ENCODE results near the gene MIS18BP1.
A peak's percentile ranks its signal among the peaks of the same experiment; 100 is the strongest.

Gene MIS18BP1

DNA sequence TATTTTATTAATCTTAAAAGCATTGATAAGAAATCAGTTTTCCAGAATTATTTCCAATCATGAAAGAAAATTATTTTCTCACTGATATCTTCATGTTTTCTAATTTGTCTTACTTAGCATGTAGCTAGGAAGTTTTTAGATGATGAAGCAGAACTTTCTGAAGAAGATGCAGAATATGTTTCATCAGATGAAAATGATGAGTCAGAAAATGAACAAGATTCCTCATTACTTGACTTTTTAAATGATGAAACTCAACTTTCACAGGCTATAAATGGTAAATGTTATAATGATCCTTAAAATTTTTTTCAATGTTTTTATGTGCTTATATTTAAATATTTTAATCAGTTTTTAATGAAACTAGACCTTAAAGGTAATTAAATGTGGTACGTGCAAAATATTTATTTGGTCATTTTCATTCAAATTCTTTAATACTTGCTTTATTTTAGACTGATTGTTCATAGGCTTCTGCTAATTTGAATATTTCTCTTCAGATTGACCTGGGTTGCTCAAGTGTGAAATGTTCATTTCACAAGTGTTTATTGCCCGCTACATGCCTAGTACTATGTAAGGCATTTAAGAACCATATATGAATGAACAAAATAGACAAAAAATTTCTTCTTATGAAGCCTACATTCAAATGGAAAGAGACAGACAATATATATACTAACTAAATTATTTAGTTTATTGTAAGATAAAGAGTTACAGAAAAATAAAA, 67.7 kb downstream of the MIS18BP1 start:
- no peak for TF ChIP-seq CTCF (IDR thresholded peaks at IDR 0.05; ENCODE audit: insufficient read depth, missing control alignments)
- DNase-seq (ENCODE audit: insufficient read length, low spot score) (no peak), FAIRE-seq (no peak)

DNA sequence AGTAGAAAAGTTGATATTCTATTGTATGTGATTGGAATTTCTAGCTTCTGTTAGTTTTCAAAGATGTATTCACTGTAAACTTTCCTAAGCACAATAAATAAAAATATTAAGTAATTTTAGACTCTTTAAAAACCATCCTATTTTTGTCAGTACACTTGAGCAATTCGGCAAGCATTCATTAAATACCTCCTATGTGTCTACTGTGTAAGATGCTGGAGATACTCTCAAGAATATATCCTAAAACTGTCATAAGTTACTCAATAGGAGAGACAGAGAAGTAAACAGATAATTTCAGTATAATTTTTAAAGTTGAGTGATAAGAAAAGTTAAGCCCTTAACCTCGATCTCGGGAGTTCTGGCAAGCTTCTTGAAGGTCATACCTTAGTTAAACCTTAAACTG, 71.2 kb downstream of the MIS18BP1 start:
- FAIRE-seq: no peak
- no peak for TF ChIP-seq CTCF (IDR thresholded peaks at IDR 0.05; ENCODE audit: insufficient read depth, missing control alignments)
- DNase-seq (ENCODE audit: insufficient read length, low spot score): no peak

- TF ChIP-seq CTCF (IDR thresholded peaks at IDR 0.05; ENCODE audit: insufficient read depth, missing control alignments): no peak
- FAIRE-seq: no peak
- DNase-seq (ENCODE audit: insufficient read length, low spot score): no peak
These were observed 71.7 kb downstream of the MIS18BP1 start for GRCh38 chr14:45181329-45181728.

- no peak for TF ChIP-seq CTCF (IDR thresholded peaks at IDR 0.05; ENCODE audit: insufficient read depth, missing control alignments)
- DNase-seq (ENCODE audit: insufficient read length, low spot score) (no peak), FAIRE-seq (no peak)
These were observed 75.9 kb downstream of the MIS18BP1 start for GRCh38 chr14:45177076-45177475.

DNA sequence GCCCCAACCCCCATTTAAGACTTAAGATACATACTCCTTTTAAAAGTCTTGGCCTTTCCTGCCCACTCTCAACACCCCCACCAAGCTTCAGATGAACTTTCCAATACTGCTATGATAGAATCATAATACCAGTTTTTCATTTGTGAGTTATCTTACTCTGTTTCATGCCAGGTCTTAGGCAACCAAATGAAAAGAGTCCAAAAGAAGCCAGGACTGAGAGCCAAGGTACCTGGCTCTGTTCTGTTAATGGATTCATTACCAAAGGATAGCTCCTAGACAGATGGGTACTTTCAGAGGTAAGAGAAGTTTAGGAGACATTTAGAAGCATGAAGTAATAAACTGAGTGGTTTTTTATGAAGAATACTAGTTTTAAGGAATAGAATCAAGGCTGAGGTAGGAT, 83.1 kb downstream of the MIS18BP1 start:
- no peak for FAIRE-seq
- DNase-seq (ENCODE audit: insufficient read length, low spot score): no peak
- TF ChIP-seq CTCF (IDR thresholded peaks at IDR 0.05; ENCODE audit: insufficient read depth, missing control alignments): no peak

- FAIRE-seq: no peak
- DNase-seq (ENCODE audit: insufficient read length, low spot score): no peak
- peak; percentile 1 for TF ChIP-seq CTCF (IDR thresholded peaks at IDR 0.05; ENCODE audit: insufficient read depth, missing control alignments)
These were observed 96.9 kb downstream of the MIS18BP1 start for GRCh38 chr14:45156067-45156466.
